Adipocyte (in vitro differentiated cells): ENCODE measurements around the gene OR1I1.
A peak's percentile ranks its signal among the peaks of the same experiment; 100 is the strongest.

Experiments used
- DNase-seq: peaks from one replicate; pipeline ENCODE4 v3.0.0-alpha.2; 2015; ENCODE audit warnings: low read depth
- H3K27me3 ChIP-seq: replicated peaks from 2 replicates; pipeline ENCODE4 v1.7.0; 2013; ENCODE audit warnings: mild to moderate bottlenecking, low read length, moderate library complexity; ENCODE audit not compliant: control insufficient read depth, insufficient read depth
- H3K36me3 ChIP-seq: 2 replicates; pipeline ENCODE4 v1.7.0; 2013; ENCODE audit warnings: low read length, mild to moderate bottlenecking, moderate library complexity; ENCODE audit not compliant: control insufficient read depth, insufficient read depth, severe bottlenecking
- H3K4me1 ChIP-seq: 2 replicates; pipeline ENCODE4 v1.7.0; 2013; ENCODE audit warnings: mild to moderate bottlenecking, low read length, moderate library complexity; ENCODE audit not compliant: control insufficient read depth, insufficient read depth
- H3K4me3 ChIP-seq: 2 replicates; pipeline ENCODE4 v1.7.0; 2013; ENCODE audit warnings: mild to moderate bottlenecking, low read length, moderate library complexity
- H3K9ac ChIP-seq: 2 replicates; pipeline ENCODE4 v1.7.0; 2013; ENCODE audit warnings: mild to moderate bottlenecking, low read length, moderate library complexity
- H3K9me3 ChIP-seq: 2 replicates; pipeline ENCODE4 v1.7.0; 2013; ENCODE audit warnings: mild to moderate bottlenecking, low read length, moderate library complexity; ENCODE audit not compliant: control insufficient read depth

The OR1I1 gene

DNA sequence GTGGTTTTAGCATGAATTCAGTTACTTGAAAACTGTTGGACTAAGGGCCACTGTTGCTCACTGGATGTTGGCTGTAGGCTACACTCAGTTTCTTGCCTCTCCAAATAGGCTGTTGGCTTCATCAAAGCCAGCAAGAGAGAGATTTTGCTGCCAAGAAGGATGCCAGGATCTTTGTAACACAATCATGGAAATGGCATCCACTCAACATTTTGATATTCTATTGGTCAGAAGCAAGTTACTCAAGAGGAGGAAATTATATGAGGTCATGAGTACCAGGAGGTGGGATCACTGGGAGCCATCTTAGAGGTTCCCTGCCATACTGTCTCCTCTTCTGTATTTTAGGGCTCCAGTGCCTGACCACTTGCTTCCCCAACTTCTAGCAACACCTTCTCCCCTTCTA is 55.8 kb downstream of the OR1I1 start:
- H3K27me3 ChIP-seq: peaks cover 3% of the 10 kb centered on the region
- no peaks in the 10 kb centered on the region for H3K36me3 ChIP-seq

DNA sequence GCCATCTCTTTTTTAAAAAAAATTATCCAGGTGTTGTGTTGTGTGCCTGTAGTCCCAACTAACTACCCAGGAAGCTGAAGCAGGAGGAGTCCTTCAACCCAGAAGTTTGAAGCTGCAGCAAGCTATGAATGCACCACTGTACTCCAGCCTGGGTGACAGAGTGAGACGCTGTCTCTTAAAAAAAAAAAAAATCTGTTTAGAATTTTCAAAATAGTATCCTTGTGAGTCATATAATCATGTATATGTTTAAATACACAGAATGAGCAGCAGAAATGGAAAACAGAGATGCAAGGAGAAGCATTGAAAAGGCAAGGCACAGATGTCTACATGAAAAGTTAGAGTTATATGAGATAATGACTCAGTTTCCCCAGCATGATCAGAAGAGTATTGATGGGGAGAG is 56.4 kb downstream of the OR1I1 start:
- Histone ChIP-seq H3K27me3 (peaks cover under 1% of the 10 kb centered on the region), H3K9ac (no peak overlapping the region), H3K9me3 (peaks cover 10% of the 10 kb centered on the region), H3K4me1 (peaks cover 3% of the 10 kb centered on the region), H3K36me3 (no peaks in the 10 kb centered on the region), H3K4me3 (no peak overlapping the region)
- DNase-seq: peak; percentile 48

More for the DNA sequence above, 55.8 kb downstream of the OR1I1 start:
- H3K9ac ChIP-seq: no peak overlapping the region
- H3K4me3 ChIP-seq: no peak overlapping the region
- peaks cover 10% of the 10 kb centered on the region for H3K9me3 ChIP-seq
- H3K4me1 ChIP-seq: peaks cover 3% of the 10 kb centered on the region
- no peak for DNase-seq

DNA sequence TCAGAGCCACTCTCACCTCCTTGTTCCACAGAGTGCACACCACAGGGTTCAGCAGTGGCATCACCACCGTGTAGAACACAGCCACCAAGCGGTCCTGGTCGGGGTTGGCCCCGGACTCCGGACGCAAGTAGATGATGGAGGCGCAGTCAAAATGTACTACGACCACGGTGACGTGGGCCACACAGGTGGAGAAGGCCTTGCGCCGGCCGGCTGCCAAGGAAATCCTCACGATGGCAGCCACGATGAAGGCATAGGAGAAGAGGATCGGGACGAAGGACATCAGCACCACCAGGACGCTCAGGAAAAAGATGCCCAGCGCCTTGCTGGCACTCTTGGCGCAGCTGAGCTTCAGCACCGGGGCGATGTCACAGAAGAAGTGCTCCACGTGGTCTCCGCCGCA is 59.1 kb downstream of the OR1I1 start:
- peaks cover 3% of the 10 kb centered on the region for H3K4me1 ChIP-seq
- no peaks in the 10 kb centered on the region for H3K27me3 ChIP-seq
- H3K36me3 ChIP-seq: no peaks in the 10 kb centered on the region
- H3K9ac ChIP-seq: no peak overlapping the region
- no peak overlapping the region for H3K4me3 ChIP-seq
- no peak for DNase-seq
- peaks cover 15% of the 10 kb centered on the region for H3K9me3 ChIP-seq

DNA sequence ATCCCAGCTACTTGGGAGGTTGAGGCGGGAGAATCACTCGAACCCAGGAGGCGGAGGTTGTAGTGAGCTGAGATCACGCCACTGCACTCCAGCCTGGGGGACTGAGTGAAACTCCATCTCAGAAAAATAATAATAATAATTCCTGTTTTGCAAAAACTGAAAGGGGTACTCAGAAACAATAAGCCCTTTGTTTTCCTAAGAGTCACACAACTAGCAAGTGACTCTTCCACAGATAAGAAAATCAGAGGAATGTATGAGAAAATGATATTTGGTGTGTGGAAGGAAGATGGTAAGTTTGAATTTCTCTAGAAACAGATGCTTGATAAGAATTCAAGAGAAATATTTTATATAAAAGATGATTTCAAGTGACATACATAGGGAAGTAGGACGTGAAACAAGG is 60.3 kb downstream of the OR1I1 start:
- H3K27me3 ChIP-seq: no peaks in the 10 kb centered on the region
- peaks cover 15% of the 10 kb centered on the region for H3K9me3 ChIP-seq
- no peak for DNase-seq
- H3K4me3 ChIP-seq: no peak overlapping the region
- H3K9ac ChIP-seq: no peak overlapping the region
- H3K36me3 ChIP-seq: no peaks in the 10 kb centered on the region
- H3K4me1 ChIP-seq: peaks cover 3% of the 10 kb centered on the region
